GM18520 (cell line): ENCODE measurements around the gene KCNJ15.

Experiments
- ATAC-seq: cut with Tn5 transposase; IDR thresholded peaks from one replicate; pipeline ENCODE4 v1.9.1; 2021; ENCODE audit not compliant: unreplicated experiment

KCNJ15 gene

GRCh38 chr21:38267991-38268863 lies 11.4 kb downstream of the KCNJ15 start:
- no peak for ATAC-seq

- ATAC-seq = peak; percentile 14
These were observed 12.2 kb downstream of the KCNJ15 start for GRCh38 chr21:38268864-38269575.

DNA sequence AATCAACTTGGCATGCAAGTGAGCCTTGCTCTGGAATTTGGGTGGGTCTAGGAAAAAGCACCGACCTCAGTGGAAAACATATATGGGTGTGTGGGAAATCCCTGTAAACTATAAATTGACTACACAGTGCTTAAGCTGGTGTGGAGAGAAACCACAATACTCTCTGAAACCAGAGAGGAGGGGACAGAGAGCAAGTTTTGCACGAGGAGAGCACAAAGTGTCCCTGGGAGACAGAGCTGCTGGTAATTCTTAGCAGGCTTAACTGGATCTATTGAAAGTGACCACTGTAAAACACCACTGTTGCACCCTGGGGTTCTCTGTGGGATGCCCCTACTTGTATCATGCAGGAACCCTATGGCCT lies 12.8 kb downstream of the KCNJ15 start:
- peak; percentile 68 for ATAC-seq

DNA sequence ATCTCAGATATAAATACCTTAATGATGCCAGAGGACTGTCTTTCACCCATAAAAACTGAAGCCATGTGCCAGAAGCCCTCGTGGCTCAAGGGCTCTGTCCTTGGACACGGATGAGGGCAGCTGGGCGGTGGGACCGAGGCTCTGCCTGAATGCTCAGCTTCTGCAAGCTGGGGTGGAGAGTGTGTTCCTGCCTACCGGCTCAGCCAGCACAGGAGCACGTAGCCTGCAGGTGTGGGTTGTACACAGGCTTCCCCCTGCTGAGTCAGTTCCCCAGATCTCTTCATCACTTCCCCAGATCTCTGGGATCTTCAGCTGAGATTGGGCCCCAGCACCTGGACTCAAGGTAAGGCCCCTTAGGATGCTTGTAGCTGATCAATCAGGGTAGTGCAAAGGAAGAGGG lies 15.4 kb downstream of the KCNJ15 start:
- no peak for ATAC-seq

DNA sequence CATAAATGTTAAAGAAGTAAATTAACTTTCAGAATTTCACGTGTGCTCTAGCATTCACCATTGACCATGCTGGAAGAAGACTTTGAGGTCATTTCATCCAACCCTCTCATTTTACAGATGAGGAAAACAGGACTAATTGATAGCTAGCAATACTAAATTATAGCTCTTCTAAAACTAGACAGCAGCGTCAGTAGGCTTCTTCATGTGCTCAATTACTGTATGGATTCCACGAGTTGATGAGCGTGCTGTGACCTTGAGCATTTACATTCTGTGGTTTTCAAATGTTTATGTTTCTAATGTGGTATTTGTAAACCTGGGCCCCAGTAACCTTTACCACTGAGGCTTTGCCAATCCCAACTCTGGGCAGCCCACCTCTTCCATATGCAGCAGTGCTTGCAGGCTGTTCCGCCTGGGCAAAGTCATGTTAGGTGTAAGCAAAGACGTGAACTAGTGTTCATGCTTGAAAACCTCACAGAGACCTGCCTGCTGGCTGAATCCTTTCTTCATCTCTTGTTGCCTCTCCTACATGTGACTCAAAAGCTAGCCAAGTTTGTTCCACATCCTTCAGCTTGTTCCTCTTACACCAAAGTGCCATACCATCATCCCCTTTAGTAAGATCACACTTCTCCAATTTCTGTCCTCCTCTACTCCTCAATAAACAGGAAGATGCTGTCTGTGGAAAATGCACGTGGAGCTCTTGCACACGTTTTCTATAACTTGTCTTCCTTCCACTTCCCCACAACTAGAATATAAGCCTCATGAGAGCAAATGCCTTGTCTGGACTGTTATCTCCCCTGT lies 17.2 kb downstream of the KCNJ15 start:
- ATAC-seq = no peak

DNA sequence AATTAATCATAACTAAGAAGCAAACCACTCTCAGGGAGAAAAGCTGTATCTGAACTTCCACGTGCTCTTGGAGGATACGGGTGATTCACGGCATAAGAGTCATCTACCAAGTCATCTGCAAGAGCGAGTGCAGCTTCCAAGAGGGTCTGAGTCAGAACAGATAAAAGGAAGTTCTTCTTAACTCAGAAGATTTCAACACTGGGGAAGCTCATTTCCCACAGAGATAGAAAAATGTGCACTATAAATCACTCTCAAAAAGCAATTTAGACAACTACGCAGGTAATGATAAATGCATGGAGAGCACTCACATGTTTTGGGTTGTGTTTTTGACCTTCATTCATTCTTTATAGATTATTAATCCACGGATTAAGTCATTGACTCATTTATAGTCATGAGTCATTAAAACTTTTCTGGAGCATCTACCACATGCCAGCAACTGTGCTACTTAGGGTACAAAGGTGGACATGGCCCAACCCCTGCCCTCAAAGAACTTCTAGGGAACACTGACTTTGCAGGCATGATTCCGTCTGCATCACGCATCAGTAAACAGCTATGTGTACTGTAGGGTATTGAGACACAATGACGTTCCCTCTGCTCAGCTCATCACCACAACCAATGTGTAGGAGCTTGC lies 20.8 kb downstream of the KCNJ15 start:
- ATAC-seq = no peak

GRCh38 chr21:38280454-38280853 lies 23.7 kb downstream of the KCNJ15 start:
- ATAC-seq = no peak

- ATAC-seq = no peak
These were observed 24.1 kb downstream of the KCNJ15 start for GRCh38 chr21:38280867-38281266.

DNA sequence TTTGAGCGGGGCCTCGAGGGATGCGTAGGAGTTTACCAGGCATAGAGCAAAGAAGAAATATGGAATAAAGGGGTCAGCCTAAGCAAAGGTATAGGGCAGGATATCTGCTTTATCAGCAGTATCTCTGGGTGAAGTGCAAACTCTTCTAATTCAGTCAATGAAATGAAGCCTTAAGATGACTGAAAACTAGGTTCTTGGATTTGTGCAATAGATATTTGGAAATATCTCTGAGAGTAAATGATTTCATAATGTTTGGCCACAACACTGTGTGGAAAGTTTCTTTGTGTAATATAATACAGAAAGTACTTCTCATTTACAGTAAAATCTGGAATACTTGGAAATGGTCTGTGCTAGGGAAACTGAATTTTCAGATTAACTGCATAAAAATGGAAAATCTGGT lies 26.1 kb downstream of the KCNJ15 start:
- no peak for ATAC-seq

DNA sequence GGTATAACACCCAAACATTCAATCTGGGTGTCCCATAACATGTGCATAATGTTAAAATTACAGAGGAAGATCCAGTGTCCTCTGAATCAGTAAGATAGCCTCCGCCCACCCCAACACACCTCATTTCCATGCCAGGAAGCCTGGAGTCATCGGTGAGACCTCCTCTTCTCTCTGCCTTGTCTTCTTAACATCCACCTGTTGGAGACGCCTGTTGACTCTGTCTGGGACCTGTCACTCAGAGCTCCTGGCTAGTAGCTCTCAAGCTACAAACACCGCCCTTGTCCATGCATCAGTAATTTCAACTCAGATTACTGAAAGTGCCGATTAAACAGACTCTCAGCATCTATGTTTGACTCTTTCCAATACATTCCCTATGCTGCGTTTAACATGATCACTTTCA lies 27.4 kb downstream of the KCNJ15 start:
- no peak for ATAC-seq

GRCh38 chr21:38286739-38287471 lies 30.1 kb downstream of the KCNJ15 start:
- ATAC-seq = no peak

DNA sequence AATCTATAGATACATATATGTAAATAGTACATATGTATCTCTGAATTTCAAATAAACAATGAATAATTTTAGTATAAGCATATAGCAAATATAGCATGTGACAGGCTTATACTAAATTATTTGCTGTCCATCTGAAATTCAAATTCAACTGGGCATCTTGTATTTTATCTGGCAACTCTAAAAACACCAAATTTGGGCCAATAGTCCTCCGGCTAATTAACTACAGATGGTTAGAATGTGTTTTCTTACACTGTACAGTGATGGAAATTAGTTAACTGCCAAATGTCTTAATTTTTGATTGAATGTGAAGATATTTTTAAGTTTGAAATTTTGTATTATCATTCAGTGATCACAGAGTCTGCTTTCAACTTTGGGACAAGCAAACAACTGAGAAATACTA lies 30.7 kb downstream of the KCNJ15 start:
- no peak for ATAC-seq

- ATAC-seq = no peak
These were observed 33.1 kb downstream of the KCNJ15 start for GRCh38 chr21:38289705-38290485.

DNA sequence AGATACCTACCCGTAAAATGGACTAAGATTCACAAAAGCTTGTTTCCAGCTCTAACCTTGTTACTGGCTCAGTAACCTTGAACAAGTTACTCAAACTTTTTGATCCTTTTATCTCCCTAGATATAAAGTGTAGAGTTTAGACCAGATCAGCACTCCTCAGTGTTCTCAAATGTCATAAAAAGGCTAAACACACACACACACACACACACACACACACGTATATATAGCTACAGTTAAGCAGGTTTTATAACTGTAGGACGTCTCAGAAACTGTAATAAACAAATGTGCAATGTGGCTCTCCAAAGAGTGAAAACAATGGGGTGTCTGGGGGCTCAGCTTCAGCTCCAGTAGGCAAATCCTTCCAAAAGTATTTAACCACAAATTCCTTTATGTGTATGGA lies 34.0 kb downstream of the KCNJ15 start:
- ATAC-seq = no peak

DNA sequence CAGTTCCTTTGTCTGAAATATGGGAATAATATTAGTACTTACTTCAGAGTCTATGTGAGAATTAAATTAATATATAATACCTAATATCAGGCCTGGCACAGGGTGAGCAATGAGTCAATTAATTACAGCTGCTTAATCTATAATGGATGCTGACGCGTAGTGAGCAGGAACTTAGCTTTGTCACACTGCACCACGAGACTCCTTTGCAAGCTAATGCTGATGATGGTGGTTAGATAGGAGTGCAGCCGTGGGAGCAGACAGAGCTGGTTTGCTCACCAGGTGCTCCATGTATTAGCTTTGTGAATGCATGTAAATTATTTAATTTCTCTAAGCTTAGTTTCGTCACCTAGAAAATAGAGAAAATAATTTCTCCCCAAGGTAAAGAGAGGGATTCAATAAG lies 35.1 kb downstream of the KCNJ15 start:
- no peak for ATAC-seq

GRCh38 chr21:38293113-38293512 lies 36.3 kb downstream of the KCNJ15 start:
- ATAC-seq = no peak

GRCh38 chr21:38293765-38294164 lies 37.0 kb downstream of the KCNJ15 start:
- ATAC-seq = no peak

GRCh38 chr21:38294609-38295008 lies 37.8 kb downstream of the KCNJ15 start:
- no peak for ATAC-seq

GRCh38 chr21:38295997-38296764 lies 39.4 kb downstream of the KCNJ15 start:
- ATAC-seq = no peak
